Femur (tissue), 1 donor: ENCODE measurements around the gene DYNLL1.
A peak's percentile ranks its signal among the peaks of the same experiment; 100 is the strongest.
"Not testable (repeated sequence)": the region's sequence is repeated elsewhere in the genome, so short reads cannot be mapped to it uniquely, and the experiment has no call there.

Experiments used
- DNase-seq: peaks from one replicate; pipeline ENCODE4 v3.0.0-alpha.2; 2017

The DYNLL1 gene

GRCh38 chr12:120522568-120522967, 26.7 kb downstream of the DYNLL1 start:
- no peak for DNase-seq

GRCh38 chr12:120528861-120529525, 33.1 kb downstream of the DYNLL1 start, which contains the start of gene COQ5:
COQ5 (minus strand) TSS chr12:120529158; CDS start chr12:120529141, 17 bp downstream.
- DNase-seq: peak; percentile 96

- no peak for DNase-seq
Observed at GRCh38 chr12:120529641-120530417, 33.9 kb downstream of the DYNLL1 start.

- DNase-seq: not testable (repeated sequence)
Observed at GRCh38 chr12:120530418-120530761, 34.5 kb downstream of the DYNLL1 start.

GRCh38 chr12:120532701-120533238, 36.9 kb downstream of the DYNLL1 start:
- no peak for DNase-seq

GRCh38 chr12:120534203-120534702, 38.3 kb downstream of the DYNLL1 start, which contains the start of gene RNF10:
RNF10 (plus strand) TSS chr12:120534356; CDS start chr12:120534812, 456 bp downstream.
- DNase-seq: peak; percentile 88

GRCh38 chr12:120534703-120535655, 39.1 kb downstream of the DYNLL1 start:
- DNase-seq: peak; percentile 57

- no peak for DNase-seq
Observed at GRCh38 chr12:120536064-120536791, 40.3 kb downstream of the DYNLL1 start.

GRCh38 chr12:120537856-120538220, 41.9 kb downstream of the DYNLL1 start:
- DNase-seq: no peak

- peak; percentile 50 for DNase-seq
Observed at GRCh38 chr12:120538281-120539156, 42.6 kb downstream of the DYNLL1 start.

- no peak for DNase-seq
Observed at GRCh38 chr12:120539303-120539702, 43.4 kb downstream of the DYNLL1 start.

- DNase-seq: no peak
Observed at GRCh38 chr12:120540445-120540844, 44.5 kb downstream of the DYNLL1 start.

- DNase-seq: no peak
Observed at GRCh38 chr12:120542166-120542565, 46.3 kb downstream of the DYNLL1 start.

GRCh38 chr12:120544691-120545090, 48.8 kb downstream of the DYNLL1 start:
- DNase-seq: no peak

GRCh38 chr12:120546050-120546386, 50.1 kb downstream of the DYNLL1 start:
- DNase-seq: no peak
